Measurements from ENCODE around the gene OTOP2.
"Not testable (repeated sequence)": the region's sequence is repeated elsewhere in the genome, so short reads cannot be mapped to it uniquely, and the experiment has no call there.

DNA sequence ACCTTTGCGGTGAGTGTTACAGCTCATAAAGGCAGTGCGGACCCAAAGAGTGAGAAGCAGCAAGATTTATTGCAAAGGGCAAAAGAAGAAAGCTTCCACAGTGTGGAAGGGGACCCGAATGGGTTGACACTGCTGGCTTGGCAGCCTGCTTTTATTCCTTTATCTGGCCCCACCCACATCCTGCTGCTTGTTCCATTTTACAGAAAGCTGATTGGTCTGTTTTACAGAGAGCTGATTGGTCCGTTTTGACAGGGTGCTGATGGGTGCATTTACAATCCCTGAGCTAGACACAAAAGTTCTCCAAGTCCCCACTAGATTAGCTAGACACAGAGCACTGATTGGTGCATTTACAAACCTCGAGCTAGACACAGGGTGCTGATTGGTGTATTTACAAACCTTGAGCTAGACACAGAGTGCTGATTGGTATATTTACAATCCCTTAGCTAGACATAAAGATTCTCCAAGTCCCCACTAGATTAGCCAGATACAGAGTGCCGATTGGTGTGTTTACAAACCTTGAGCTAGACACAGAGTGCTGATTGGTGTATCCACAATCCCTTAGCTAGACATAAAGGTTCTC lies 17.8 kb upstream of the OTOP2 start:
- TF ChIP-seq, protein P1, sequence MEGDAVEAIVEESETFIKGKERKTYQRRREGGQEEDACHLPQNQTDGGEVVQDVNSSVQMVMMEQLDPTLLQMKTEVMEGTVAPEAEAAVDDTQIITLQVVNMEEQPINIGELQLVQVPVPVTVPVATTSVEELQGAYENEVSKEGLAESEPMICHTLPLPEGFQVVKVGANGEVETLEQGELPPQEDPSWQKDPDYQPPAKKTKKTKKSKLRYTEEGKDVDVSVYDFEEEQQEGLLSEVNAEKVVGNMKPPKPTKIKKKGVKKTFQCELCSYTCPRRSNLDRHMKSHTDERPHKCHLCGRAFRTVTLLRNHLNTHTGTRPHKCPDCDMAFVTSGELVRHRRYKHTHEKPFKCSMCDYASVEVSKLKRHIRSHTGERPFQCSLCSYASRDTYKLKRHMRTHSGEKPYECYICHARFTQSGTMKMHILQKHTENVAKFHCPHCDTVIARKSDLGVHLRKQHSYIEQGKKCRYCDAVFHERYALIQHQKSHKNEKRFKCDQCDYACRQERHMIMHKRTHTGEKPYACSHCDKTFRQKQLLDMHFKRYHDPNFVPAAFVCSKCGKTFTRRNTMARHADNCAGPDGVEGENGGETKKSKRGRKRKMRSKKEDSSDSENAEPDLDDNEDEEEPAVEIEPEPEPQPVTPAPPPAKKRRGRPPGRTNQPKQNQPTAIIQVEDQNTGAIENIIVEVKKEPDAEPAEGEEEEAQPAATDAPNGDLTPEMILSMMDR (IDR thresholded peaks at IDR 0.05) = not testable (repeated sequence)
- TF ChIP-seq POLR2A, POLR2AphosphoS5 (IDR thresholded peaks at IDR 0.05): not testable (repeated sequence)
